HEK293 (cell line): ENCODE data around the gene PANK2.

ENCODE experiments used
- CTCF ChIA-PET: fragments of 350-600 bp; formaldehyde crosslinking; extraction: SDS; loops from one replicate; lab custom pipeline; 2021; ENCODE audit warnings: antibody characterized with exemption; lab: Yijun Ruan, JAX
- POLR2A ChIA-PET: fragments of 300-600 bp; formaldehyde crosslinking; extraction: SDS; loops from one replicate; lab custom pipeline; 2020; ENCODE audit warnings: antibody characterized with exemption, inconsistent platforms; lab: Yijun Ruan, JAX
- H3K27ac ChIP-seq: fragments of 200-500 bp; sonication (Bioruptor generic); 2 replicates; pipeline ENCODE4 v1.5.1; 2014; ENCODE audit warnings: low read depth, low read length, control low read depth, inconsistent platforms; ENCODE audit errors: extremely low read depth
- H3K36me3 ChIP-seq, 2 experiments: fragments of 200-500 bp in 1 of 2; sonication (Bioruptor generic) in 1 of 2; 1 replicate in 1 of 2; 2 replicates in 1 of 2; pipeline ENCODE4 v1.5.1; 2014 to 2017; ENCODE audit warnings: inconsistent platforms in 2 of 2, low read length in 2 of 2; ENCODE audit not compliant: control insufficient read depth in 2 of 2, insufficient read depth in 1 of 2
- H3K4me1 ChIP-seq: fragments of 200-500 bp; sonication (Bioruptor generic); 2 replicates; pipeline ENCODE4 v1.5.1; 2014; ENCODE audit warnings: mild to moderate bottlenecking, low read length, inconsistent platforms; ENCODE audit not compliant: control insufficient read depth, insufficient read depth
- H3K4me3 ChIP-seq: 2 replicates; pipeline ENCODE4 v1.5.1; 2011; ENCODE audit warnings: low read depth, mild to moderate bottlenecking, control low read depth, low read length, moderate library complexity
- H3K9me3 ChIP-seq: fragments of 200-500 bp; sonication (Bioruptor generic); 2 replicates; pipeline ENCODE4 v1.5.1; 2014; ENCODE audit warnings: low read depth, low read length, inconsistent platforms; ENCODE audit not compliant: control insufficient read depth, insufficient read depth
- GLIS2 ChIP-seq: fragments of 450-650 bp; formaldehyde crosslinking; IDR thresholded peaks from 2 replicates; pipeline ENCODE4 v1.5.1; 2016; ENCODE audit warnings: missing biosample characterization, missing genetic modification characterization
- KLF16 ChIP-seq: fragments of 450-650 bp; formaldehyde crosslinking; IDR thresholded peaks from 2 replicates; pipeline ENCODE4 v1.5.1; 2017; ENCODE audit warnings: missing biosample characterization, missing genetic modification characterization
- WT1 ChIP-seq: fragments of 450-650 bp; formaldehyde crosslinking; IDR thresholded peaks from 2 replicates; pipeline ENCODE4 v1.5.1; 2016; ENCODE audit warnings: missing biosample characterization, missing genetic modification characterization
- ZNF121 ChIP-seq: fragments of 450-650 bp; formaldehyde crosslinking; IDR thresholded peaks from 2 replicates; pipeline ENCODE4 v1.5.1; 2016; ENCODE audit warnings: missing biosample characterization, missing genetic modification characterization
- ZNF362 ChIP-seq: fragments of 450-650 bp; formaldehyde crosslinking; IDR thresholded peaks from 2 replicates; pipeline ENCODE4 v1.5.1; 2016; ENCODE audit warnings: missing biosample characterization, missing genetic modification characterization
- ZNF416 ChIP-seq: fragments of 450-650 bp; formaldehyde crosslinking; IDR thresholded peaks from 2 replicates; pipeline ENCODE4 v1.5.1; 2016; ENCODE audit warnings: missing biosample characterization, missing genetic modification characterization
- ZNF501 ChIP-seq: fragments of 450-650 bp; formaldehyde crosslinking; IDR thresholded peaks from 2 replicates; pipeline ENCODE4 v1.5.1; 2016; ENCODE audit warnings: missing biosample characterization, missing genetic modification characterization
- ZNF561 ChIP-seq: fragments of 450-650 bp; IDR thresholded peaks from 2 replicates; pipeline ENCODE4 v1.5.1; 2018; ENCODE audit warnings: missing biosample characterization, missing genetic modification characterization, borderline replicate concordance
- ZNF600 ChIP-seq: fragments of 450-650 bp; formaldehyde crosslinking; IDR thresholded peaks from 2 replicates; pipeline ENCODE4 v1.5.1; 2016; ENCODE audit warnings: missing biosample characterization, missing genetic modification characterization
- ZSCAN16 ChIP-seq: fragments of 450-650 bp; formaldehyde crosslinking; IDR thresholded peaks from 2 replicates; pipeline ENCODE4 v1.5.1; 2016; ENCODE audit warnings: missing biosample characterization, missing genetic modification characterization
- TF ChIP-seq, protein P1 (sequence below): fragments of 450-650 bp; formaldehyde crosslinking; IDR thresholded peaks from 2 replicates; pipeline ENCODE4 v1.5.1; 2016; ENCODE audit warnings: missing biosample characterization, missing genetic modification characterization
- TF ChIP-seq, protein P2 (sequence below): fragments of 450-650 bp; formaldehyde crosslinking; IDR thresholded peaks from 2 replicates; pipeline ENCODE4 v1.5.1; 2016; ENCODE audit warnings: missing biosample characterization, missing genetic modification characterization
- TF ChIP-seq, protein P3 (sequence below): fragments of 450-650 bp; formaldehyde crosslinking; IDR thresholded peaks from 2 replicates; pipeline ENCODE4 v1.5.1; 2016; ENCODE audit warnings: missing biosample characterization, missing genetic modification characterization

PANK2 gene

DNA sequence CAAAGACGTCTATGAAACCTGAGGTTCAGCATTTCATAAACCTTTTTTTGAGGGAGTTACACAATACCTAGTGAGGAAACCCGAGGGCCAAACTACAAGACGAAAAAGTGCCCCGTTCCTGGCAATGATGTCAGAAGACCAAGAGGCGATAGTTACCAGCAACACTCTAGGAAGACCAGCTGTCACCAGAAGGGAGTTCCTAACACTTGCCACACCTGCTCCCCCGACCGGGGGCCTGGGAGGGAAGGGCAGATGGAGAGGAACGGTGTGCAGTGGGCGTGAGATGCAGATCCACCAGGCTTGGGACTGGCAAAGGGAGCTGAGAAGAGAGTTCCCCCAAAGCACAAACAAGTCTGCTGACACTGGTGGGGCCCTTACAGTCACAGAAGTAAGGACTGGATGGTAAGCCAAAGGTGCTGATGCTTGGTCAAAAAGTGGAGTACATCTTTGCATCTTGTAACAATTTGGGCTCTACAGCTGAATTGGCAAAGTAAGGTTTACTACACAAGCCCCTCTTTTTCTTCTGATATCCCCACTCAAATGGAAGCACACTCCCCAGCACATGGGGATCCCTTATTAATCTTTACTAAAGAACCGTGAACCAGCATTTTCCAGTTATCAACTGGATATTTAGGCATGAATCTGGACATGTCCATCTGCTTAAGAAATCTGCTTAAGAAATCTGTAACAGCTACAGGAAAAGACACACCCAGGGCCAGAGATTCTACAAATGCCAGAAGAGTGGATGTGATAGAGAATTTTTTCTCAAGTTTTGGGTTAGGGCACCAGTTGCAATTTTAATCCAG, 38.5 kb downstream of the PANK2 start (continued):
- TF ChIP-seq, protein P1, sequence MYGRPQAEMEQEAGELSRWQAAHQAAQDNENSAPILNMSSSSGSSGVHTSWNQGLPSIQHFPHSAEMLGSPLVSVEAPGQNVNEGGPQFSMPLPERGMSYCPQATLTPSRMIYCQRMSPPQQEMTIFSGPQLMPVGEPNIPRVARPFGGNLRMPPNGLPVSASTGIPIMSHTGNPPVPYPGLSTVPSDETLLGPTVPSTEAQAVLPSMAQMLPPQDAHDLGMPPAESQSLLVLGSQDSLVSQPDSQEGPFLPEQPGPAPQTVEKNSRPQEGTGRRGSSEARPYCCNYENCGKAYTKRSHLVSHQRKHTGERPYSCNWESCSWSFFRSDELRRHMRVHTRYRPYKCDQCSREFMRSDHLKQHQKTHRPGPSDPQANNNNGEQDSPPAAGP, result peak; percentile 30; the same call in 1 of the 2 replicates
- TF ChIP-seq ZNF501 (no peak), ZNF600 (tag by site-specific recombination) (peak; percentile 31)

DNA sequence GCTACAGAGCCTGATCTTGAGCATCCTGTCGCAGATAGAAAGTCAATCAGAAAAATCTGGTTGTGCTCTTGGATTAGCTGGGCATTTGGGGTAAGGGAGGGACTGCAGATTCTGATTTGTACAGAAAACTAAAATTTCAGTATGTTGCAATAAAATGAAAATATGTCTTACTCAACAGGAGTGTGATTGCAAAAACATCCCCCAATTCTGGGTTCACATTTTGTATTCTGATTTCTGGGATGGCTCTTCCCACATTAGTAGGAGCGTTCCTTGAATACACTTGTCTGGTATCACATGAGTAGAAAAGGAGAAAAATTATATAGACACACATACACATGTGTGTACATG, 40.5 kb downstream of the PANK2 start:
- Histone ChIP-seq H3K4me1 (peaks cover 5% of the 10 kb centered on the region; the same call in 1 of the 2 replicates), H3K9me3 (no peaks in the 10 kb centered on the region), H3K27ac (no peak overlapping the region), H3K4me3 (no peak overlapping the region), H3K36me3 (peaks cover 3 to 25% of the 10 kb centered on the region in 2 experiments; a peak in 2 of 3 replicates)
- TF ChIP-seq, protein P2, sequence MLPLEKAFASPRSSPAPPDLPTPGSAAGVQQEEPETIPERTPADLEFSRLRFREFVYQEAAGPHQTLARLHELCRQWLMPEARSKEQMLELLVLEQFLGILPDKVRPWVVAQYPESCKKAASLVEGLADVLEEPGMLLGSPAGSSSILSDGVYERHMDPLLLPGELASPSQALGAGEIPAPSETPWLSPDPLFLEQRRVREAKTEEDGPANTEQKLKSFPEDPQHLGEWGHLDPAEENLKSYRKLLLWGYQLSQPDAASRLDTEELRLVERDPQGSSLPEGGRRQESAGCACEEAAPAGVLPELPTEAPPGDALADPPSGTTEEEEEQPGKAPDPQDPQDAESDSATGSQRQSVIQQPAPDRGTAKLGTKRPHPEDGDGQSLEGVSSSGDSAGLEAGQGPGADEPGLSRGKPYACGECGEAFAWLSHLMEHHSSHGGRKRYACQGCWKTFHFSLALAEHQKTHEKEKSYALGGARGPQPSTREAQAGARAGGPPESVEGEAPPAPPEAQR (tag by site-specific recombination), result no peak
- TF ChIP-seq ZNF501, result no peak
- TF ChIP-seq GLIS2 (tag by site-specific recombination), result no peak
- no peak for TF ChIP-seq ZNF416 (tag by site-specific recombination)
- no peak for TF ChIP-seq WT1 (tag by site-specific recombination)
- POLR2A ChIA-PET, result interaction anchor here (0.7 to 1.1 kb wide), 3 partner anchors 11 to 142 kb away, joined by 3 to 6 read pairs (median 3); no protein-coding TSS in a partner anchor
- CTCF ChIA-PET, result interaction anchor here (0.9 to 2.0 kb wide), 3 partner anchors 83 to 155 kb away, joined by 3 to 9 read pairs (median 8); no protein-coding TSS in a partner anchor

DNA sequence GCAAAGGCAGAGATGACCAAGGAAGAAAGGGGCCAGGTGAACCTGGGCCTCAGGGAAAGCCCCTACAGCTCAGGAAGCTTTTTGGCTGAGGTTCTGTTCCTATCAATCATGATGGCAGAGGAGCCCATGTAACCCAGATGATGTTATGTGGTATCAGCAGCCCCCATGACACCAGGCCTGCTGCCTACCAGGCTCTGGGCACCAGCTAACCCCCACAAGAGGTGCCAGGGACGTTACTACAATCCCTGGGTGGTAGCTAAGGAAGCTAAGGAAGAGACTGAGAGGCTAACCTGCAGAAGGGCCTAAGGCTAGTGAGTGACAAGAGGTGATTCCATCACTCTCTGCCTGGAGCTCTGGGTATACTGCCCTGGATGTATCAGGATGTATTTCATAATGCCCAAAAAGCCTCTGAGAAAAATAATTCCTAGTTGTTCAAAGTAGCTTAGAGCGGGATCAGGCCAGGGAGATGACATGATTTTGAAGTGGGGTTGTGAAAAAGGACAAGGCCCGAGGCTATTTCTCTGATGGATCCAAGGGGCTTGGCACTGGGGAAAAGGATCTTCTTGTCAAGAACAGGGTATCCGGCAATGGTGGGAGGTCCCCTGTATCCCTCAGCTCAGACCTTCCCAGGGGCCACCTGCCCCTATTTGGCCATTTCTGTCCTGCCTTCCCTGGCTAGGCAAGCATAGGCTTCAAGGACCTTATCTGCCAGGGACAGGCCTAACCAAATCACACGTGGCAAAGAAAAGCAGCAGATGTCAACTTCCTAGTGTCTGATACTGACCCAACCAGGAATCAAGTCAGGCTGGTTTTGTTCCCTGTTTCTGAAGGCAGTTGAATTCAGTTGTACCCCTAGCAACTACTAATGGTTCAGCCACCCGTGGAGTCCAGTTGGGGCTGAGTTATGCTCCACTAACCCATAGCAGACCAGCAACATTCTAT, 41.3 kb downstream of the PANK2 start:
- H3K4me1 ChIP-seq, result peaks cover 13% of the 10 kb centered on the region
- no peak for TF ChIP-seq ZNF561 (tag by site-specific recombination)
- no peak for TF ChIP-seq ZNF121 (tag by site-specific recombination)
- TF ChIP-seq ZSCAN16 (tag by site-specific recombination), result no peak
- TF ChIP-seq ZNF362 (tag by site-specific recombination), result no peak
- TF ChIP-seq, protein P3, sequence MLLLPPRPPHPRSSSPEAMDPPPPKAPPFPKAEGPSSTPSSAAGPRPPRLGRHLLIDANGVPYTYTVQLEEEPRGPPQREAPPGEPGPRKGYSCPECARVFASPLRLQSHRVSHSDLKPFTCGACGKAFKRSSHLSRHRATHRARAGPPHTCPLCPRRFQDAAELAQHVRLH (tag by site-specific recombination), result no peak
- no peak for TF ChIP-seq KLF16 (tag by site-specific recombination)
- TF ChIP-seq, all 188 proteins: peak for 0
- ChIA-PET CTCF (interaction anchor here (2.0 kb wide), 1 partner anchor 155 kb away, joined by 8 read pairs; no protein-coding TSS in a partner anchor), POLR2A (interaction anchor here (0.5 to 1.1 kb wide), 3 partner anchors 25 to 163 kb away, joined by 3 to 5 read pairs (median 3); partner anchors contain the start of gene ADISSP)
- no peaks in the 10 kb centered on the region for H3K9me3 ChIP-seq
- peaks cover under 1 to 20% of the 10 kb centered on the region in 2 experiments; a peak in 2 of 3 replicates for H3K36me3 ChIP-seq
- H3K4me3 ChIP-seq, result no peak overlapping the region
- no peak overlapping the region for H3K27ac ChIP-seq
